WTC11 (cell line): ENCODE data around the gene NCKIPSD. TPM values are rescaled to one million over a fixed set of nuclear protein-coding genes. Genes with fewer than 3 reads are reported as not detected.

ENCODE experiments used
- ATAC-seq: fragments of 200-7000 bp; cut with Tn5 transposase; 2 replicates; pipeline ENCODE4 v1.10.0; 2021; ENCODE audit warnings: mild to moderate bottlenecking, moderate library complexity
- CTCF ChIA-PET: fragments of 300-600 bp; sonication (Branson Sonifier 250); formaldehyde crosslinking; loops from one replicate; lab custom pipeline; 2021; ENCODE audit warnings: antibody characterized with exemption; lab: Charles Lee
- POLR2A ChIA-PET: fragments of 350-600 bp; sonication (Branson Sonifier 250); formaldehyde crosslinking; loops from one replicate; lab custom pipeline; 2021; ENCODE audit warnings: antibody characterized with exemption; lab: Charles Lee
- DNase-seq: peaks from one replicate; pipeline ENCODE4 v3.0.0; 2021; ENCODE audit warnings: low spot score
- H3K27ac Mint-ChIP-seq: 2 replicates; pipeline ENCODE4 v1.8.0; 2021; ENCODE audit warnings: mixed read lengths
- H3K27me3 Mint-ChIP-seq: 2 replicates; pipeline ENCODE4 v1.8.0; 2021; ENCODE audit warnings: low read depth, mild to moderate bottlenecking, moderate library complexity, mixed read lengths
- H3K36me3 Mint-ChIP-seq: 2 replicates; pipeline ENCODE4 v1.8.0; 2021; ENCODE audit warnings: mixed read lengths
- H3K4me1 Mint-ChIP-seq: 2 replicates; pipeline ENCODE4 v1.8.0; 2022; ENCODE audit warnings: mixed read lengths
- H3K4me3 Mint-ChIP-seq: 2 replicates; pipeline ENCODE4 v1.8.0; 2021; ENCODE audit warnings: mild to moderate bottlenecking, moderate library complexity, mixed read lengths
- H3K9me3 Mint-ChIP-seq: 2 replicates; pipeline ENCODE4 v1.8.0; 2021; ENCODE audit warnings: mixed read lengths
- CBFB ChIP-seq: sonication (generic); formaldehyde crosslinking; IDR thresholded peaks from 2 replicates; pipeline ENCODE4 v1.8.1; 2022; ENCODE audit warnings: mild to moderate bottlenecking, low read depth, missing genetic modification reagents
- EMX1 ChIP-seq: fragments of 250-450 bp; sonication (Bioruptor Pico); IDR thresholded peaks from 2 replicates; pipeline ENCODE4 v1.8.0; 2021; ENCODE audit warnings: mild to moderate bottlenecking
- GABPB1 ChIP-seq: sonication (generic); formaldehyde crosslinking; IDR thresholded peaks from 2 replicates; pipeline ENCODE4 v1.8.1; 2023; ENCODE audit warnings: mild to moderate bottlenecking, missing genetic modification reagents
- GTF2I ChIP-seq: fragments of 250-450 bp; sonication (Bioruptor Pico); conservative IDR thresholded peaks from 2 replicates; pipeline ENCODE4 v1.4.0; 2021; ENCODE audit warnings: mild to moderate bottlenecking
- MYBL2 ChIP-seq: sonication (generic); formaldehyde crosslinking; IDR thresholded peaks from 2 replicates; pipeline ENCODE4 v1.8.1; 2023; ENCODE audit warnings: mild to moderate bottlenecking, moderate library complexity, missing genetic modification reagents
- TCF7 ChIP-seq: sonication (generic); formaldehyde crosslinking; IDR thresholded peaks from 2 replicates; pipeline ENCODE4 v1.8.0; 2022; ENCODE audit warnings: mild to moderate bottlenecking, low read depth, missing genetic modification reagents, moderate library complexity
- TEAD1 ChIP-seq: sonication (generic); formaldehyde crosslinking; IDR thresholded peaks from 2 replicates; pipeline ENCODE4 v1.8.0; 2022; ENCODE audit warnings: mild to moderate bottlenecking, missing genetic modification reagents
- TP53 ChIP-seq: sonication (generic); formaldehyde crosslinking; IDR thresholded peaks from 2 replicates; pipeline ENCODE4 v1.8.1; 2023; ENCODE audit warnings: mild to moderate bottlenecking, missing genetic modification reagents
- ZBTB21 ChIP-seq: sonication (generic); formaldehyde crosslinking; IDR thresholded peaks from 2 replicates; pipeline ENCODE4 v1.8.1; 2023; ENCODE audit warnings: mild to moderate bottlenecking, missing genetic modification reagents, borderline replicate concordance
- ZNF219 ChIP-seq: sonication (generic); formaldehyde crosslinking; IDR thresholded peaks from 2 replicates; pipeline ENCODE4 v1.8.0; 2023; ENCODE audit warnings: missing genetic modification reagents, mild to moderate bottlenecking, borderline replicate concordance
- ZNF232 ChIP-seq: sonication (generic); formaldehyde crosslinking; IDR thresholded peaks from 2 replicates; pipeline ENCODE4 v1.8.0; 2022; ENCODE audit warnings: mild to moderate bottlenecking, missing genetic modification reagents
- ZNF396 ChIP-seq: fragments of 250-450 bp; sonication (Bioruptor Pico); IDR thresholded peaks from 2 replicates; pipeline ENCODE4 v1.8.0; 2021; ENCODE audit warnings: mild to moderate bottlenecking, moderate library complexity, borderline replicate concordance
- ZNF423 ChIP-seq: fragments of 250-450 bp; sonication (Bioruptor Pico); IDR thresholded peaks from 2 replicates; pipeline ENCODE4 v2.1.2; 2022; ENCODE audit warnings: mild to moderate bottlenecking, moderate library complexity
- total RNA-seq: library from RNA; stranded (reverse); gene quantifications from 3 replicates; pipeline ENCODE4 v1.2.3, GENCODE V29; 2021
- TF ChIP-seq, protein P1 (sequence below): sonication (generic); formaldehyde crosslinking; IDR thresholded peaks from 2 replicates; pipeline ENCODE4 v1.8.0; 2023; ENCODE audit warnings: mild to moderate bottlenecking, missing genetic modification reagents
- TF ChIP-seq, protein P2 (sequence below): sonication (generic); formaldehyde crosslinking; IDR thresholded peaks from 2 replicates; pipeline ENCODE4 v1.8.0; 2022; ENCODE audit warnings: mild to moderate bottlenecking, missing genetic modification reagents
- TF ChIP-seq, protein P3 (sequence below): sonication (generic); formaldehyde crosslinking; IDR thresholded peaks from 2 replicates; pipeline ENCODE4 v1.8.1; 2022; ENCODE audit warnings: low read depth, mild to moderate bottlenecking, moderate library complexity, missing genetic modification reagents, borderline replicate concordance
- TF ChIP-seq, protein P4 (sequence below): fragments of 250-450 bp; sonication (Bioruptor Pico); conservative IDR thresholded peaks from 2 replicates; pipeline ENCODE4 v1.9.0; 2021; ENCODE audit warnings: mild to moderate bottlenecking
- TF ChIP-seq, protein P5 (sequence below): sonication (generic); formaldehyde crosslinking; IDR thresholded peaks from 2 replicates; pipeline ENCODE4 v1.8.1; 2023; ENCODE audit warnings: mild to moderate bottlenecking, moderate library complexity, missing genetic modification reagents
- TF ChIP-seq, protein P6 (sequence below): sonication (generic); formaldehyde crosslinking; IDR thresholded peaks from 2 replicates; pipeline ENCODE4 v1.8.1; 2022; ENCODE audit warnings: low read depth, missing genetic modification reagents, borderline replicate concordance
- TF ChIP-seq, protein P7 (sequence below): sonication (generic); formaldehyde crosslinking; IDR thresholded peaks from 2 replicates; pipeline ENCODE4 v1.8.1; 2023; ENCODE audit warnings: mild to moderate bottlenecking, missing genetic modification reagents
- TF ChIP-seq, protein P8 (sequence below): sonication (generic); formaldehyde crosslinking; IDR thresholded peaks from 2 replicates; pipeline ENCODE4 v1.8.1; 2022; ENCODE audit warnings: mild to moderate bottlenecking, moderate library complexity, missing genetic modification reagents

NCKIPSD gene
- total RNA-seq, 1 experiment from 2014 or later: 40.1 TPM

DNA sequence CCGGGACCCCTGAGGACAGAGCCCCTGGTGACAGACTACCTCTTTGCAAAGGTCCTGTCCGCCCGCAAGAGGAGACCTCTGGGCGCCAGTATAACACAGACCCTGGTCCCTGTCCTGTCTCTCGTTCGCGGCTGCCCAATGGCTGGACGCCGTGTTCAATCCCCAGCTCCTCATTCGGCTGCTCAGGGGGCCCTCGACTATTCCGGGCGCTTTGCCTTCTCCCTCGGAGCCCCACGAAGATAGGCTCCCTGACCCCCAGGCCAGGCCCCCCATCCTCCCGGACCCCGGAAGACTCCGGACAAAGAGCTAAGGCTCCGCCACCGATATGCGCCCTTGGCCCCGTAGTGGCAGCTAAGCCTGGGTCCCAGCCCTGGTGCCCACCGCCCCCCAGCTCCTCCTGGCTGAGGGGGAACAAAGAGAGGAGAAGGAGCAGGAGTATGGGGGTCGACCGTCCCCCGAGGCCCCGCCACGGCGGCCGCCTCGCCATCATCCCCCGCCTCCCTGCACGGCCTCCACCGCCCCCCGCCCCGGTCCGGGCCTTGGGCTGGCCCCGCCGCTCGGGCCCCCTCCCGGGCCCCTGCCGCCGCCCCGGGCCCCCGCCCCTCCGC lies 23.5 kb downstream of the NCKIPSD start (continued):
- TF ChIP-seq, protein P1, sequence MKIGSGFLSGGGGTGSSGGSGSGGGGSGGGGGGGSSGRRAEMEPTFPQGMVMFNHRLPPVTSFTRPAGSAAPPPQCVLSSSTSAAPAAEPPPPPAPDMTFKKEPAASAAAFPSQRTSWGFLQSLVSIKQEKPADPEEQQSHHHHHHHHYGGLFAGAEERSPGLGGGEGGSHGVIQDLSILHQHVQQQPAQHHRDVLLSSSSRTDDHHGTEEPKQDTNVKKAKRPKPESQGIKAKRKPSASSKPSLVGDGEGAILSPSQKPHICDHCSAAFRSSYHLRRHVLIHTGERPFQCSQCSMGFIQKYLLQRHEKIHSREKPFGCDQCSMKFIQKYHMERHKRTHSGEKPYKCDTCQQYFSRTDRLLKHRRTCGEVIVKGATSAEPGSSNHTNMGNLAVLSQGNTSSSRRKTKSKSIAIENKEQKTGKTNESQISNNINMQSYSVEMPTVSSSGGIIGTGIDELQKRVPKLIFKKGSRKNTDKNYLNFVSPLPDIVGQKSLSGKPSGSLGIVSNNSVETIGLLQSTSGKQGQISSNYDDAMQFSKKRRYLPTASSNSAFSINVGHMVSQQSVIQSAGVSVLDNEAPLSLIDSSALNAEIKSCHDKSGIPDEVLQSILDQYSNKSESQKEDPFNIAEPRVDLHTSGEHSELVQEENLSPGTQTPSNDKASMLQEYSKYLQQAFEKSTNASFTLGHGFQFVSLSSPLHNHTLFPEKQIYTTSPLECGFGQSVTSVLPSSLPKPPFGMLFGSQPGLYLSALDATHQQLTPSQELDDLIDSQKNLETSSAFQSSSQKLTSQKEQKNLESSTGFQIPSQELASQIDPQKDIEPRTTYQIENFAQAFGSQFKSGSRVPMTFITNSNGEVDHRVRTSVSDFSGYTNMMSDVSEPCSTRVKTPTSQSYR: no peak
- no peak for TF ChIP-seq MYBL2 (CRISPR knock-in tag)
- TF ChIP-seq CBFB (CRISPR knock-in tag): no peak
- TF ChIP-seq, protein P2, sequence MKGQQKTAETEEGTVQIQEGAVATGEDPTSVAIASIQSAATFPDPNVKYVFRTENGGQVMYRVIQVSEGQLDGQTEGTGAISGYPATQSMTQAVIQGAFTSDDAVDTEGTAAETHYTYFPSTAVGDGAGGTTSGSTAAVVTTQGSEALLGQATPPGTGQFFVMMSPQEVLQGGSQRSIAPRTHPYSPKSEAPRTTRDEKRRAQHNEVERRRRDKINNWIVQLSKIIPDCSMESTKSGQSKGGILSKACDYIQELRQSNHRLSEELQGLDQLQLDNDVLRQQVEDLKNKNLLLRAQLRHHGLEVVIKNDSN (CRISPR knock-in tag): no peak
- no peak for TF ChIP-seq ZNF219 (CRISPR knock-in tag)
- TF ChIP-seq, protein P3, sequence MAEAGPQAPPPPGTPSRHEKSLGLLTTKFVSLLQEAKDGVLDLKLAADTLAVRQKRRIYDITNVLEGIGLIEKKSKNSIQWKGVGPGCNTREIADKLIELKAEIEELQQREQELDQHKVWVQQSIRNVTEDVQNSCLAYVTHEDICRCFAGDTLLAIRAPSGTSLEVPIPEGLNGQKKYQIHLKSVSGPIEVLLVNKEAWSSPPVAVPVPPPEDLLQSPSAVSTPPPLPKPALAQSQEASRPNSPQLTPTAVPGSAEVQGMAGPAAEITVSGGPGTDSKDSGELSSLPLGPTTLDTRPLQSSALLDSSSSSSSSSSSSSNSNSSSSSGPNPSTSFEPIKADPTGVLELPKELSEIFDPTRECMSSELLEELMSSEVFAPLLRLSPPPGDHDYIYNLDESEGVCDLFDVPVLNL (CRISPR knock-in tag): no peak
- TF ChIP-seq, all 79 proteins: peak for 0

DNA sequence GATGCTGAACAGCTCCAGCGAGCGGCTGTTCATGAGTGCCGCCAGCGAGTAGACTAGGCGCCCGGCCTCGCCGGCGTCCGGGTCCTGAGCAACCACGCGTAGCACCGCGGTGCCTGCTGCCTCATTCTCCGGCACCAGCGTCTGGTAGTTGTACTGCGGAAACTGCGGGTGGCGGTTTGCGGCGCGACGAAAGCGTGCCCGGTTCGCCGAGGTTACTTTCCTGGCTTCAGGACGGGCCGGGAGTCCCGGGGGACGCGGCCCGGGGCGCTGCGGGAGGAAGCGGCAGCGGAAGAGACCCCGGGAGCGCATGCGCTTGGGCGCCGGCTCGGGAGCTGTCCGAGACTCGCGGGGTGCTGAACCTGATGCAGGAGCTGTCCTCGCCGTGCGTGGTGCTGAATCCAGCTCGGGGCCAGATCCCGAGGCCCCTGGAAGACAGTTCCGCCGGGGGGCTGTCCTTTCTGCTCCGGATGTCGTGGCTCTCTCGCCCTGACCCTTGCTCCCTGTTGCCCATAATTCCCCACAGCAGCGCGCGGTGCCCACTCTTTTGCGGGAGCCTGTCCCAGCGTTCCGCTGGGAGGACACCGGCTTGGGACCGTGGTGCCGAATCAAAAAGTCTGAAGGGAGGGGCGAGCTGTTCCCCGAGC lies 24.1 kb downstream of the NCKIPSD start:
- H3K36me3 Mint-ChIP-seq: peaks cover 26% of the 10 kb centered on the region
- CTCF ChIA-PET: interaction anchor here (0.9 to 5.2 kb wide), 11 partner anchors 25 to 346 kb away, joined by 3 to 51 read pairs (median 5); partner anchors contain the start of genes NCKIPSD, SLC26A6, UQCRC1 and WDR6
- no peaks in the 10 kb centered on the region for H3K27me3 Mint-ChIP-seq
- peaks cover 20% of the 10 kb centered on the region for H3K4me1 Mint-ChIP-seq
- H3K9me3 Mint-ChIP-seq: peaks cover 6% of the 10 kb centered on the region; the same call in 1 of the 2 replicates
- H3K4me3 Mint-ChIP-seq: peak overlapping the region; percentile 74
- POLR2A ChIA-PET: interaction anchor here (0.9 to 4.4 kb wide), 7 partner anchors 26 to 381 kb away, joined by 3 to 41 read pairs (median 5); partner anchors contain the start of genes CCDC51, IP6K2, SLC26A6 and TMA7
- DNase-seq (peak; percentile 84), ATAC-seq (peak; percentile 1)
- H3K27ac Mint-ChIP-seq: no peak overlapping the region
- TF ChIP-seq, protein P4, sequence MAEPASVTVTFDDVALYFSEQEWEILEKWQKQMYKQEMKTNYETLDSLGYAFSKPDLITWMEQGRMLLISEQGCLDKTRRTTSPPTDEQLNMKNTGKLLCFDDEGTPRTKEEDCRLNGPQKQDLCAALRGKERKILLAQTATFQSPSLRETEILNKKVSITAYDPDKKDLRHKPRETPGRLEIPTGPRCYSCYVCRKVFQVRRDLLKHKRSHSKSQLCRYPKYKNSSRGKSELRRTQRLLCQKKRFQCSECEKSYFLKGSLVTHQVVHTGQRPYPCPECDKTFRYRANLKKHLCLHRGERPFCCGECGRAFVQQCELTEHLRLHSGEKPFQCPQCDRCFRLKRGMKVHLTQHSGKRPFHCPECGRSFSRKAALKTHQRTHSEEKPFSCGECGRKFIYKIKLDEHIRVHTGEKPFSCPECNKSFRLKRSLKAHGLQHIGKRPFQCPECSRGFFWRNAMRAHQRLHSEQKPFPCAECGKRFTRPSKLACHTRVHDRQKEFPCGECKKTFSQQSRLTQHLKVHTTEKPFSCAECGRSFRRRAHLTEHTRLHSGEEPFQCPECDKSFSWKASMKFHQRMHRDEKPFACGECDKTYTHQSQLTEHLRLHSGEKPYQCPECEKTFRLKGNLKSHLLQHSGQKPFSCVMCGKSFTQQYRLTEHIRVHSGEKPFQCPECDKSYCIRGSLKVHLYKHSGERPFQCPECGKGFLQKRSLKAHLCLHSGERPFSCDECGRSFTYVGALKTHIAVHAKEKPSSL: no peak
- TF ChIP-seq TP53 (CRISPR knock-in tag) (peak; percentile 100), GTF2I (no peak), ZNF232 (peak; percentile 100), ZNF396 (CRISPR knock-in tag) (peak; percentile 97), ZNF423 (CRISPR knock-in tag) (peak; percentile 51), EMX1 (no peak), TEAD1 (CRISPR knock-in tag) (peak; percentile 100), TCF7 (peak; percentile 99), ZBTB21 (CRISPR knock-in tag) (peak; percentile 97), GABPB1 (CRISPR knock-in tag) (peak; percentile 97)
- TF ChIP-seq, protein P5, sequence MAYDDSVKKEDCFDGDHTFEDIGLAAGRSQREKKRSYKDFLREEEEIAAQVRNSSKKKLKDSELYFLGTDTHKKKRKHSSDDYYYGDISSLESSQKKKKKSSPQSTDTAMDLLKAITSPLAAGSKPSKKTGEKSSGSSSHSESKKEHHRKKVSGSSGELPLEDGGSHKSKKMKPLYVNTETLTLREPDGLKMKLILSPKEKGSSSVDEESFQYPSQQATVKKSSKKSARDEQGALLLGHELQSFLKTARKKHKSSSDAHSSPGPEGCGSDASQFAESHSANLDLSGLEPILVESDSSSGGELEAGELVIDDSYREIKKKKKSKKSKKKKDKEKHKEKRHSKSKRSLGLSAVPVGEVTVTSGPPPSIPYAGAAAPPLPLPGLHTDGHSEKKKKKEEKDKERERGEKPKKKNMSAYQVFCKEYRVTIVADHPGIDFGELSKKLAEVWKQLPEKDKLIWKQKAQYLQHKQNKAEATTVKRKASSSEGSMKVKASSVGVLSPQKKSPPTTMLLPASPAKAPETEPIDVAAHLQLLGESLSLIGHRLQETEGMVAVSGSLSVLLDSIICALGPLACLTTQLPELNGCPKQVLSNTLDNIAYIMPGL (CRISPR knock-in tag): peak; percentile 99
- TF ChIP-seq, protein P6, sequence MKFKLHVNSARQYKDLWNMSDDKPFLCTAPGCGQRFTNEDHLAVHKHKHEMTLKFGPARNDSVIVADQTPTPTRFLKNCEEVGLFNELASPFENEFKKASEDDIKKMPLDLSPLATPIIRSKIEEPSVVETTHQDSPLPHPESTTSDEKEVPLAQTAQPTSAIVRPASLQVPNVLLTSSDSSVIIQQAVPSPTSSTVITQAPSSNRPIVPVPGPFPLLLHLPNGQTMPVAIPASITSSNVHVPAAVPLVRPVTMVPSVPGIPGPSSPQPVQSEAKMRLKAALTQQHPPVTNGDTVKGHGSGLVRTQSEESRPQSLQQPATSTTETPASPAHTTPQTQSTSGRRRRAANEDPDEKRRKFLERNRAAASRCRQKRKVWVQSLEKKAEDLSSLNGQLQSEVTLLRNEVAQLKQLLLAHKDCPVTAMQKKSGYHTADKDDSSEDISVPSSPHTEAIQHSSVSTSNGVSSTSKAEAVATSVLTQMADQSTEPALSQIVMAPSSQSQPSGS (CRISPR knock-in tag): peak; percentile 94
- TF ChIP-seq, protein P7, sequence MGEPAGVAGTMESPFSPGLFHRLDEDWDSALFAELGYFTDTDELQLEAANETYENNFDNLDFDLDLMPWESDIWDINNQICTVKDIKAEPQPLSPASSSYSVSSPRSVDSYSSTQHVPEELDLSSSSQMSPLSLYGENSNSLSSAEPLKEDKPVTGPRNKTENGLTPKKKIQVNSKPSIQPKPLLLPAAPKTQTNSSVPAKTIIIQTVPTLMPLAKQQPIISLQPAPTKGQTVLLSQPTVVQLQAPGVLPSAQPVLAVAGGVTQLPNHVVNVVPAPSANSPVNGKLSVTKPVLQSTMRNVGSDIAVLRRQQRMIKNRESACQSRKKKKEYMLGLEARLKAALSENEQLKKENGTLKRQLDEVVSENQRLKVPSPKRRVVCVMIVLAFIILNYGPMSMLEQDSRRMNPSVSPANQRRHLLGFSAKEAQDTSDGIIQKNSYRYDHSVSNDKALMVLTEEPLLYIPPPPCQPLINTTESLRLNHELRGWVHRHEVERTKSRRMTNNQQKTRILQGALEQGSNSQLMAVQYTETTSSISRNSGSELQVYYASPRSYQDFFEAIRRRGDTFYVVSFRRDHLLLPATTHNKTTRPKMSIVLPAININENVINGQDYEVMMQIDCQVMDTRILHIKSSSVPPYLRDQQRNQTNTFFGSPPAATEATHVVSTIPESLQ: peak; percentile 98
- TF ChIP-seq, protein P8, sequence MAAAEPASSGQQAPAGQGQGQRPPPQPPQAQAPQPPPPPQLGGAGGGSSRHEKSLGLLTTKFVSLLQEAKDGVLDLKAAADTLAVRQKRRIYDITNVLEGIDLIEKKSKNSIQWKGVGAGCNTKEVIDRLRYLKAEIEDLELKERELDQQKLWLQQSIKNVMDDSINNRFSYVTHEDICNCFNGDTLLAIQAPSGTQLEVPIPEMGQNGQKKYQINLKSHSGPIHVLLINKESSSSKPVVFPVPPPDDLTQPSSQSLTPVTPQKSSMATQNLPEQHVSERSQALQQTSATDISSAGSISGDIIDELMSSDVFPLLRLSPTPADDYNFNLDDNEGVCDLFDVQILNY (CRISPR knock-in tag): peak; percentile 99
